ENCODE measurements around the gene L1TD1. TPM values are rescaled to one million over a fixed set of nuclear protein-coding genes. Genes with fewer than 3 reads are reported as not detected.

The L1TD1 gene
- total RNA-seq, 2 donors from 2014 or later = 5.7 to 8.1 TPM

GRCh38 chr1:62228883-62229187 is 34.2 kb downstream of the L1TD1 start:
- no peak for DNase-seq
- no peaks in the 10 kb centered on the region for H3K27me3 ChIP-seq
- no peak overlapping the region for H3K9ac ChIP-seq (ENCODE audit: low read depth in 2 of 2, low read length in 2 of 2)
- no peak for TF ChIP-seq CTCF (IDR thresholded peaks at IDR 0.05)
- no peak overlapping the region for H3K4me3 ChIP-seq
- H3K27ac ChIP-seq = no peak overlapping the region
- H3K4me1 ChIP-seq = no peaks in the 10 kb centered on the region
- H3K36me3 ChIP-seq = no peaks in the 10 kb centered on the region
- no peaks in the 10 kb centered on the region for H3K9me3 ChIP-seq
- intact Hi-C loops (cut with DNase I) = no loop called here

- no peak overlapping the region for H3K27ac ChIP-seq
- H3K9me3 ChIP-seq = no peaks in the 10 kb centered on the region
- TF ChIP-seq CTCF (IDR thresholded peaks at IDR 0.05) = no peak
- no peaks in the 10 kb centered on the region for H3K36me3 ChIP-seq
- no peak overlapping the region for H3K4me3 ChIP-seq
- H3K27me3 ChIP-seq = no peaks in the 10 kb centered on the region
- H3K4me1 ChIP-seq = no peaks in the 10 kb centered on the region
- intact Hi-C loops (cut with DNase I) = no loop called here
- no peak overlapping the region for H3K9ac ChIP-seq (ENCODE audit: low read depth in 2 of 2, low read length in 2 of 2)
- no peak for DNase-seq
These were observed 34.8 kb downstream of the L1TD1 start for GRCh38 chr1:62229468-62229867.

DNA sequence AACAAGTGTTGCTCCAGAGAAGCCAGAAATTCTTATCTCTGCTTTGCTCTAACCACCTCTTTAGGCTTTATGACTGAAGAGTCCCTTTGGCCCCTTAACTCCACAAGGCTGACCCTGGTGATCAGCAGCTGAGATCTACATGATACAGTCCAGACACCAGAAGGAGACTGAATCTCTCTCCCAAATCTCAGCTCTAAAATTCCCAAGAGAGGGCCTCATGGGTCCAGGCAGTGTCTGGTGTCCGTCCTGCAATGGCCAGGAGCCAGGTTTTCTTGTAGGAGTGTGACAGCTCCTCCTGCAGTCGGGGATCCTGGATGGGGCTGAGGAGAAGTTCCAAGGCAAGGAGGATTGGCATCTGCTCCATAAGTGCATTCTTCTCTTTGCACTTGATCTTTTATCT is 35.3 kb downstream of the L1TD1 start:
- no peak overlapping the region for H3K27ac ChIP-seq
- no peaks in the 10 kb centered on the region for H3K36me3 ChIP-seq
- no peaks in the 10 kb centered on the region for H3K27me3 ChIP-seq
- no peaks in the 10 kb centered on the region for H3K4me1 ChIP-seq
- TF ChIP-seq CTCF (IDR thresholded peaks at IDR 0.05) = no peak
- no peaks in the 10 kb centered on the region for H3K9me3 ChIP-seq
- intact Hi-C loops (cut with DNase I) = no loop called here
- H3K9ac ChIP-seq (ENCODE audit: low read depth in 2 of 2, low read length in 2 of 2) = no peak overlapping the region
- H3K4me3 ChIP-seq = no peak overlapping the region
- DNase-seq = no peak

GRCh38 chr1:62230718-62231117 is 36.1 kb downstream of the L1TD1 start:
- no peaks in the 10 kb centered on the region for H3K27me3 ChIP-seq
- no peaks in the 10 kb centered on the region for H3K9me3 ChIP-seq
- no peaks in the 10 kb centered on the region for H3K4me1 ChIP-seq
- H3K4me3 ChIP-seq = no peak overlapping the region
- H3K36me3 ChIP-seq = no peaks in the 10 kb centered on the region
- no peak for TF ChIP-seq CTCF (IDR thresholded peaks at IDR 0.05)
- no peak for DNase-seq
- no peak overlapping the region for H3K9ac ChIP-seq (ENCODE audit: low read depth in 2 of 2, low read length in 2 of 2)
- intact Hi-C loops (cut with DNase I) = no loop called here
- H3K27ac ChIP-seq = no peak overlapping the region

GRCh38 chr1:62232871-62233278 is 38.2 kb downstream of the L1TD1 start:
- Histone ChIP-seq H3K27me3 (no peaks in the 10 kb centered on the region), H3K4me1 (no peaks in the 10 kb centered on the region), H3K27ac (no peak overlapping the region), H3K9ac (ENCODE audit: low read depth in 2 of 2, low read length in 2 of 2) (no peak overlapping the region), H3K4me3 (no peak overlapping the region), H3K36me3 (no peaks in the 10 kb centered on the region), H3K9me3 (no peaks in the 10 kb centered on the region)
- intact Hi-C loops (cut with DNase I) = no loop called here
- TF ChIP-seq CTCF (IDR thresholded peaks at IDR 0.05) = no peak
- DNase-seq = no peak

DNA sequence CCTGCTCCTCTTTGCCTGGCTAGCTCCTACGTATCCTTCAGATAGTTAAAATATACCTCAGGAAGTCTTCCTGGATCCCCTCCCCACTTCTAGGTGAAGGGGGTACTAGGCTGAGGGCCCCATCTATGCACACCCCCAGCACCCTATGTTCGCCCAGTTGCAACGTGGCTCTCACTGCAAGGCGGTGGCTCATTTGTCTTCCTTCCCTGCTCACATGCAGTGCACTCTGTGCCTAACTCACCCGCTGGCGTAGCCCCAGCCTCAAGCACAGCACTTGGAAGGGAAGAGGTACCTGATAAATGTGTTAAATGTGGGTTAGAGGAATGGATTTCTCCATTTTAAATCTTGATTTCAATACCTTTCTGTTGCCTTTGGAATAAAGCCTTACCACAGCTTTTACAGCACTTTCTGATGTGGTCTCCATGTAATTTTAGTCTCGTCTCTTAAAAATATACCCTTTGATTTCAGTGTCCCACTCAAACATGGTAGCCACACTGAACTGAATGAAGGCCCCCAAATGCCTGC is 39.3 kb downstream of the L1TD1 start:
- intact Hi-C loops (cut with DNase I) = no loop called here
- Histone ChIP-seq H3K9ac (ENCODE audit: low read depth in 2 of 2, low read length in 2 of 2) (no peak overlapping the region), H3K9me3 (no peaks in the 10 kb centered on the region), H3K4me3 (no peak overlapping the region), H3K27me3 (no peaks in the 10 kb centered on the region), H3K4me1 (no peaks in the 10 kb centered on the region), H3K27ac (no peak overlapping the region), H3K36me3 (no peaks in the 10 kb centered on the region)
- DNase-seq = no peak
- no peak for TF ChIP-seq CTCF (IDR thresholded peaks at IDR 0.05)

Data from colonic mucosa (tissue), 4 donors.